ENCODE measurements around the gene TNS4. TPM values are rescaled to one million over a fixed set of nuclear protein-coding genes. Genes with fewer than 3 reads are reported as not detected.

The TNS4 gene
- total RNA-seq, 2 experiments from 2014 or later = 0.22 to 0.97 TPM

DNA sequence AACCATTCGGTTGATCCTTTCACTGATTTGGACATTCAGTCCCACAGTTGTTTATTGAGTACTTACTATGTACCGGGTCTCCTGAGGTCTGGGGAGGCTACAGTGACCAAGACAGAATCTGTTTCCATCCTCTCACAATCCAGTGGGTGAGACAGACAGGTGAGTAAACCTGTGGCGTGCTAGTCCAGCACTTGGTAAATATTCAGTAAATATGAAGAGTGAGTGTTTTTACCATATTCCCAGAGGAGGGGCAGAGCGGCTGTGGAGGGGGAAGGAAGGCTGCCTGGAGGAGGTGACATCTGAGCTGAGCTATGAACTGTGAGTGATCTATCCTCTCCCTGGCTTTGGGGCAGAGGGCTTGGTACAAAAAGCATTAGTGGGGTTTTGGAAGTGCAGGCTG is 32.5 kb upstream of the TNS4 start:
- Histone ChIP-seq H2AFZ (ENCODE audit: low read length) (peak overlapping the region; percentile 74; the same call in 1 of the 2 replicates), H3K9me2 (ENCODE audit: insufficient read depth, low read length) (no peaks in the 10 kb centered on the region), H3K4me3 (ENCODE audit: low read depth, low read length, poor library complexity, severe bottlenecking) (peak overlapping the region; percentile 12), H3K9me3 (ENCODE audit: low read length) (no peaks in the 10 kb centered on the region), H3K36me3 (ENCODE audit: insufficient read depth, low read length) (no peaks in the 10 kb centered on the region), H3K79me2 (ENCODE audit: insufficient read depth, low read depth, low read length) (no peaks in the 10 kb centered on the region), H4K20me1 (ENCODE audit: insufficient read depth, low read length) (no peaks in the 10 kb centered on the region), H3K27ac (ENCODE audit: low read depth, low read length, poor library complexity, severe bottlenecking) (no peak overlapping the region), H3K4me1 (ENCODE audit: insufficient read depth, low read length, poor library complexity, severe bottlenecking) (peaks cover 20% of the 10 kb centered on the region), H3K4me2 (ENCODE audit: low read length) (peak overlapping the region; percentile 66)
- ChIA-PET POLR2A (no interaction called here), CTCF (ENCODE audit: unreplicated experiment) (interaction anchor here (1.1 to 2.7 kb wide), 2 partner anchors 26 to 95 kb away, joined by 3 to 15 read pairs; no protein-coding TSS in a partner anchor)
- TF ChIP-seq, protein P1, sequence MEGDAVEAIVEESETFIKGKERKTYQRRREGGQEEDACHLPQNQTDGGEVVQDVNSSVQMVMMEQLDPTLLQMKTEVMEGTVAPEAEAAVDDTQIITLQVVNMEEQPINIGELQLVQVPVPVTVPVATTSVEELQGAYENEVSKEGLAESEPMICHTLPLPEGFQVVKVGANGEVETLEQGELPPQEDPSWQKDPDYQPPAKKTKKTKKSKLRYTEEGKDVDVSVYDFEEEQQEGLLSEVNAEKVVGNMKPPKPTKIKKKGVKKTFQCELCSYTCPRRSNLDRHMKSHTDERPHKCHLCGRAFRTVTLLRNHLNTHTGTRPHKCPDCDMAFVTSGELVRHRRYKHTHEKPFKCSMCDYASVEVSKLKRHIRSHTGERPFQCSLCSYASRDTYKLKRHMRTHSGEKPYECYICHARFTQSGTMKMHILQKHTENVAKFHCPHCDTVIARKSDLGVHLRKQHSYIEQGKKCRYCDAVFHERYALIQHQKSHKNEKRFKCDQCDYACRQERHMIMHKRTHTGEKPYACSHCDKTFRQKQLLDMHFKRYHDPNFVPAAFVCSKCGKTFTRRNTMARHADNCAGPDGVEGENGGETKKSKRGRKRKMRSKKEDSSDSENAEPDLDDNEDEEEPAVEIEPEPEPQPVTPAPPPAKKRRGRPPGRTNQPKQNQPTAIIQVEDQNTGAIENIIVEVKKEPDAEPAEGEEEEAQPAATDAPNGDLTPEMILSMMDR (conservative IDR thresholded peaks at IDR 0.05; ENCODE audit: low read length) = no peak
- TF ChIP-seq EZH2phosphoT487 (IDR thresholded peaks at IDR 0.05; ENCODE audit: borderline replicate concordance, low read depth, low read length) = no peak
- DNase-seq (ENCODE audit: low spot score) = no peak
- no TSS peak for BruUV-seq (replicated peaks)
- intact Hi-C loops (cut with micrococcal nuclease; ENCODE audit: unreplicated experiment) = loop anchor here (1.0 to 5.0 kb wide), 6 partner anchors 26 to 232 kb away; no protein-coding TSS in a partner anchor

DNA sequence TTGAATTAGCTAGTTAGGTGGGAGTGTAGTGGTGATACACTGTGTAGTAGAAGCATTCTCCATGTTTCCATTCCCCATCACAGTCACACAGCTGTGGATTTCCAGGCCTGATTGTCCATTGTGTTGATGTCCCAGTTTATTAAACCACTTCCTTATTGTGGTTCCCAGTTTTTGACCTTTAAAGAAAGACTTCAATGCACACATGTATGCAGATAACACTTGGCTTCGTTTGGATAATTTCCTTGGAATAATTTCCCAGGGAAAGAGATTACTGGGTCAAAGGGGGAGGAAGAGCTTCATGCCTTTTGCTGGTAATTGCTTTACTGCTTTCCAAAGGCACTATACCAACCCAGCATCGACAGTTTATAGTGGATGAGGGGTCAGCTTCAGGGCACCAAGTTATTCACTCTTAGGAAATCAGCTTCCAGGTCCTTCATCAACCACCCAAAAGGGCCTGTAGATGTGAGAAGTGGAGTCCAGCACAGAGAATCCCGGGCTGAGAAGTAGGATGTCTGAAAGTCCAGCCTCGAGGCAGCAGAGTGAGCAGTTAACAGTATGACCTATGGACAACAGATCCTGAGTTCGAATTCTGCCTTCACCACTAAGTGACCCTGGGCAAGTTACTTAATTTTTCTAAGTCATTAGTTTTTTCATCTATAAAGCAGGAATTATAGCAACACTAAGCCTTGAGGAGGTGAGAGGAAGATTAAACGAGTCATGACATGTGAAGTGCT is 31.3 kb upstream of the TNS4 start:
- ChIA-PET POLR2A (interaction anchor here (0.5 to 1.4 kb wide), 8 partner anchors 12 to 1180 kb away, joined by 3 to 4 read pairs (median 3); partner anchors contain the start of gene TOP2A), CTCF (ENCODE audit: unreplicated experiment) (interaction anchor here (0.6 to 2.7 kb wide), 5 partner anchors 28 to 175 kb away, joined by 3 to 15 read pairs (median 6); no protein-coding TSS in a partner anchor)
- peaks cover 20% of the 10 kb centered on the region for H3K4me1 ChIP-seq (ENCODE audit: insufficient read depth, low read length, poor library complexity, severe bottlenecking)
- DNase-seq (ENCODE audit: low spot score) = no peak
- TF ChIP-seq EZH2phosphoT487 (IDR thresholded peaks at IDR 0.05; ENCODE audit: borderline replicate concordance, low read depth, low read length) = no peak
- TF ChIP-seq, protein P1 (conservative IDR thresholded peaks at IDR 0.05; ENCODE audit: low read length) = no peak
- no TSS peak for BruUV-seq (replicated peaks)
- peak overlapping the region; percentile 66; the same call in 1 of the 2 replicates for H3K4me2 ChIP-seq (ENCODE audit: low read length)
- intact Hi-C loops (cut with micrococcal nuclease; ENCODE audit: unreplicated experiment) = loop anchor here (1.0 to 5.0 kb wide), 6 partner anchors 28 to 230 kb away; no protein-coding TSS in a partner anchor
- no peaks in the 10 kb centered on the region for H3K9me3 ChIP-seq (ENCODE audit: low read length)
- H4K20me1 ChIP-seq (ENCODE audit: insufficient read depth, low read length) = no peaks in the 10 kb centered on the region
- H3K27ac ChIP-seq (ENCODE audit: low read depth, low read length, poor library complexity, severe bottlenecking) = no peak overlapping the region
- no peaks in the 10 kb centered on the region for H3K79me2 ChIP-seq (ENCODE audit: insufficient read depth, low read depth, low read length)
- no peak overlapping the region for H3K4me3 ChIP-seq (ENCODE audit: low read depth, low read length, poor library complexity, severe bottlenecking)
- no peaks in the 10 kb centered on the region for H3K36me3 ChIP-seq (ENCODE audit: insufficient read depth, low read length)
- no peaks in the 10 kb centered on the region for H3K9me2 ChIP-seq (ENCODE audit: insufficient read depth, low read length)
- H2AFZ ChIP-seq (ENCODE audit: low read length) = no peak overlapping the region; the same call in 1 of the 2 replicates
